Neural cell (in vitro differentiated cells): Measurements from ENCODE around the gene ESYT3.

ENCODE experiments used
- CTCF ChIP-seq: fragments of 450-650 bp; IDR thresholded peaks from 2 replicates; pipeline ENCODE4 v1.5.1; 2014; ENCODE audit warnings: antibody characterized with exemption, mild to moderate bottlenecking, moderate library complexity; ENCODE audit not compliant: poor library complexity, severe bottlenecking
- EZH2 ChIP-seq: fragments of 200-600, 300-800 bp; shearing (Covaris generic), sonication (generic); IDR thresholded peaks from 2 replicates; pipeline ENCODE4 v1.6.1; 2014; ENCODE audit warnings: antibody characterized with exemption, low read length, borderline replicate concordance, mild to moderate bottlenecking; ENCODE audit not compliant: insufficient read depth, poor library complexity, severe bottlenecking
- POLR2AphosphoS5 ChIP-seq: IDR thresholded peaks from 2 replicates; pipeline ENCODE4 v1.6.1; 2012
- TAF1 ChIP-seq: IDR thresholded peaks from 2 replicates; pipeline ENCODE4 v1.6.1; 2012; ENCODE audit warnings: low read depth

GRCh38 chr3:138440596-138440995 lies 6.2 kb downstream of the ESYT3 start:
- TF ChIP-seq CTCF (no peak), POLR2AphosphoS5 (no peak), EZH2 (no peak), TAF1 (no peak)
